GM12864 (cell line): ENCODE data around the gene PTAR1.

ENCODE experiments used
- DNase-seq: peaks from one replicate; pipeline ENCODE4 v3.0.0-alpha.2; 2011; ENCODE audit warnings: low read depth
- H3K4me3 ChIP-seq: 2 replicates; pipeline ENCODE4 v1.5.1; 2011; ENCODE audit warnings: mild to moderate bottlenecking, low read depth, low read length, control low read depth
- TF ChIP-seq, protein P1 (sequence below): IDR thresholded peaks from 2 replicates; pipeline ENCODE4 v1.5.1; 2011; ENCODE audit warnings: low read depth, mild to moderate bottlenecking, moderate library complexity, low read length, control low read depth, inconsistent platforms; ENCODE audit errors: missing control alignments

PTAR1 gene

DNA sequence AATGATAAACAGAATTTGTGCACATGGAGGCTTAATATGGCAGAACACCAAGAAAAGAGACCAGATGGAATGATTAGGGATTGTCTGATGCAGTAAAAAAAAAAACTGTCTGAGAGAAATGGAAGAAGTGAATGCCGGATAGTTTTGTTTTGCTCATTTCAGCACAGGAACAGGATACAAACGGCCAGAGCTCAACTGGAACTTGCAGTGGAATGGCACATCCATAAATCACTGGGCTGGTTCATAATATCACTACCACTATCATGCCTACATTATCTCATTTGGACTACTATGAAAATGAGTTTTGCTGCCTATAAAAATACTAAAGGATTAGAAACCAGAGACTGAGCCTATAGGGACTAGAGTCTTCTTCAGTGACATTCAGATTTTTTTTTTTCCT lies 9.7 kb downstream of the PTAR1 start:
- no peak overlapping the region for H3K4me3 ChIP-seq
- TF ChIP-seq, protein P1, sequence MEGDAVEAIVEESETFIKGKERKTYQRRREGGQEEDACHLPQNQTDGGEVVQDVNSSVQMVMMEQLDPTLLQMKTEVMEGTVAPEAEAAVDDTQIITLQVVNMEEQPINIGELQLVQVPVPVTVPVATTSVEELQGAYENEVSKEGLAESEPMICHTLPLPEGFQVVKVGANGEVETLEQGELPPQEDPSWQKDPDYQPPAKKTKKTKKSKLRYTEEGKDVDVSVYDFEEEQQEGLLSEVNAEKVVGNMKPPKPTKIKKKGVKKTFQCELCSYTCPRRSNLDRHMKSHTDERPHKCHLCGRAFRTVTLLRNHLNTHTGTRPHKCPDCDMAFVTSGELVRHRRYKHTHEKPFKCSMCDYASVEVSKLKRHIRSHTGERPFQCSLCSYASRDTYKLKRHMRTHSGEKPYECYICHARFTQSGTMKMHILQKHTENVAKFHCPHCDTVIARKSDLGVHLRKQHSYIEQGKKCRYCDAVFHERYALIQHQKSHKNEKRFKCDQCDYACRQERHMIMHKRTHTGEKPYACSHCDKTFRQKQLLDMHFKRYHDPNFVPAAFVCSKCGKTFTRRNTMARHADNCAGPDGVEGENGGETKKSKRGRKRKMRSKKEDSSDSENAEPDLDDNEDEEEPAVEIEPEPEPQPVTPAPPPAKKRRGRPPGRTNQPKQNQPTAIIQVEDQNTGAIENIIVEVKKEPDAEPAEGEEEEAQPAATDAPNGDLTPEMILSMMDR: no peak
- DNase-seq: no peak

DNA sequence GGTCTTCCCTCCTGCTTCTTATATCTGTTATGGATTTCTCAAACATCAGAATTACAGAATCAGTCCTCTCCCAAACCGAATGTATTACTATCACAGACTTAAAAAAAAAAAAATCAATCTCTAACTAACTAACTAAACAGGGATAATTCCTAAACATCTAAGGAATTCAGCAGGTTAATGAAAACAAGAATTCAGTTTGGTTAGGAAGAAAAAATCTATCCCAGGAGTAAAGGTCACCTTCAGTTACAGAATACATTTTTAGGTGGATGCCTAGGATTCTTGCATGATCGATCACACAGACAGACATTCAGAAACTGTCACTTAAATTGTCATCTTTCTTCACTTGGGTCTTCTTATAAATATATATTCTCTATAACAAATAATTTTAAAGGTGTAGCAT lies 11.5 kb downstream of the PTAR1 start:
- no peak overlapping the region for H3K4me3 ChIP-seq
- DNase-seq: no peak
- TF ChIP-seq, protein P1: no peak

DNA sequence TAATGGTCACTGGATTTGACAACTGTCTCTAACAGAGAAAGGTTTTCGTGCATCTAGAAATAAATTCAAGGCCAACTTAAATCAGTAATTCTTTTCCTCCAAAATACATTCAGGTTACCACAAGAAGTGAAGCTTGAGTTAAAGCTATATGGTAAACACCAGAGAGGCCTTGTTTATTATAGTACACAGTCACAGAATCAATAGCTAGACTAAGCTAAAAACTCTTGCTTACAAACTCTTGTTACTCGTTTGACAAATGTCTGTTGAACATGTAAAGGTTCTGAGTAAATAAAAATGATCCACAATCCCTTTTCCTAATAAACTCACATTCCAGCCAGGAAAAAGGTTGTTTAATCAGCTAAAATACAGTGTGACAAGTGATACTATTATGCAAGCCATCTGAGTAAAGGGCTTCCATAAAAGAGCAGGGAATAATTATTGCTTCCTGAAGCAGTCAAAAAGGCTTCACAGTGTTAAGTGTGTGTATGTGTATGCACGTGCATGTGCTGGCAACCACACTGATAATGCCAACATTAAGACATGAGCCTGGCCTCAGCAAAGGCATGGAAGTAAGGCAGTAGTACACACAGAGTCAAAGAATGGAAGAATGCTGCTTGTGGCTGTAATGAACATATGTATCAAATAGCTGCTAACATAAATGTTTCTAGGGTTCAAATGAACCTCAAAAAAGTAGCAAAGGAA lies 12.8 kb downstream of the PTAR1 start:
- TF ChIP-seq, protein P1: no peak
- H3K4me3 ChIP-seq: no peak overlapping the region
- no peak for DNase-seq

DNA sequence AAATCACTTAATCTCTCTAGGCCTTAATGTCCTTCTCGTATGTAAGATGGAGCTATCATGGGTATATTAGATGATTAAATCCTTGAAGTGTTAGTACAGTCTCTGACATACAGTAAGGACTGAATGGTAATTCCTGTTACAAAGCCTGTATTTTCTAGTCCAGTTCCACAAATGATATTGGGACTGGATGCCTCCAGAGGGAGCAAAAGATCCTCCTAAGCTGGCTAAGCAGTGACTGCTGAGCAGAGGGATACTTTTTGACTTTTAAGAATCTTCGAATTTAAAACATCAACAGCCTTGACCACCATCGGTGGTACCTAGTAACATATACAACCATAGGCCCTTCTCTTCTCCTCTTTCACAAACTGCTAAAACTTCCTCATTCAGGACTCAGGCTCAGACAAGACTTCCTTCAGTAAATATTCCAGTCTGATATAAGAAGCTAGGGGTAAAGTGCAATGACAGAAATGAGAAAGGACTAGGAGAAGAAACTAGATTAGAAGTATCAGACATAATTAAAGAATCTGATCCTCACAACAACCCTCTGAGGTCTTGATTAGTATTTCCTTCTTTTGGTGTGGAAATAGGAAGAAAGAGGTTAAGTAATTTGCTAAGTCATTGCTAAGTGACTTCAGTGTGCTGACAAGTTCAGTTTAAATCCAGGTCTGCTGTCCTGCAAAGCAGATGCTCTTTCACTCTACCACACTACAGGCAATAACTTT lies 13.9 kb downstream of the PTAR1 start:
- no peak for DNase-seq
- no peak overlapping the region for H3K4me3 ChIP-seq
- TF ChIP-seq, protein P1: no peak

DNA sequence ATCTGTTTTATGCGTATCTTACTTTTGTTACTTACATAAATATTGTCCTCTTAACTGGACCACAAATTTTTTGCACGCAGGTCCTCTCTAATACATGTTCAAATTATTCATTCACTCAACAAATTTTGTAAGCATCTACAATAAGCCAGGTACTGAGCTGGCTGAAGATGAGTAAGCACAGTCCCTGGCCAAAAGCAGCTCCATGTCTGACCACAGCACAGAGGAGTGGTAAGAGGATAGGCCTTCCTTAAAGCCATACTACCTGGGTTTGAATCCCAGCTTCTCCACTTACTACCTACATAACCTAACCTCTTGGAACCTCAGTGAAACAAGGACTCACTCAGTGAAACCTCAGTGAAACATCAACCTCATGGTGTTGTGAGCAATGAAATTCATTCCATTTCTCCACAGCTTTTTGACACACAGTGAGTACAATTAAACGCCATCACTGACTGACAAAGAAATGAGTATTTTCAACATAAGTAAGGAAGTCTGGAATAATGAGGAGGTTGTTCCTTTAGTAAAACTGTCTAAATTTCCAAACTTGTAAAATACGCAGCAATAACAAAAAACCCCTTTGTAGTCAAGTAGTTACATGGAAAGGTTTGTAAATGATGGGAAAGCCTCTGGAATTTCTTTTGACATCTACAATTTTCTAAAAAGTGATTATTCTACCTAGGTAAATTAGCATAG lies 15.0 kb downstream of the PTAR1 start:
- DNase-seq: no peak
- TF ChIP-seq, protein P1: no peak

DNA sequence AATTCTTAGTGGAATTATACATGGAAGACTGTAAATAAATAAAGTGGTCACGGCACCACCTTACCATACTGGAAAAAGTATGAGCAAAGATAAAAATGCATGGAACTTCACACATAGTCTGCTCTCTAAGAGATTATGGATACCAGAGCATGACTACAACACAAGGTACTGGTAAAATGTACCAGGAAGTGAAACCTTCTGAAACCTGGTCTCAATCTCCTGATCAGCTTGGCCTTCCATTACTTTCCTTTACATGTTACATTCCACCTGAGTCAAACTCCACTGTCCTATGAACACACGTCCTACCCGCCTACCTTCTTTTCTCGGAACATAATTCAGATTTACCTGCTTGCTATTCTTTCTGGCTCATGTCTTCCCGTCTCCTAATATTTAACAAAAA lies 15.9 kb downstream of the PTAR1 start:
- H3K4me3 ChIP-seq: no peak overlapping the region
- TF ChIP-seq, protein P1: no peak
- DNase-seq: no peak

More for the DNA sequence above, 15.0 kb downstream of the PTAR1 start:
- H3K4me3 ChIP-seq: no peak overlapping the region
